Measurements from ENCODE around the gene MIS18BP1.
"Not testable (repeated sequence)": the region's sequence is repeated elsewhere in the genome, so short reads cannot be mapped to it uniquely, and the experiment has no call there.

The MIS18BP1 gene

DNA sequence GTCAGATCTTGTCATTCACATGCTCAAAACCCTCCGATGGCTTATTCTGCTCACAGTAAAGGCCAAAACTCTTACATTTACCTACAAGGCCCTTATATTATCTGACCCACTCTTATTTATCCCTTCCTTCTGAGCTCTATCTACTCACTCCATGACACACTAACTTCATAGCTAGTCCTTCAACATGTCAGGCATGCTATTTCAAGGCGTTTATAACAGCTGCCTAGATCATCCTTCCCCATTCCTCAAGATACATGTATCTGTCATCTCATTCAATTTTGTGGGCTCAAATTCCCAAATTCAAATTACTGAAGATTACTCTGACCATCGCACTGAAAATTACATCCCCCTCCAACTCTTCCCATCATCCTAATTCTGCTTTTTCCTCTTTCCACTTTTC is 6.9 kb downstream of the MIS18BP1 start:
- DNase-seq (ENCODE audit: low spot score): no peak

GRCh38 chr14:45242706-45243105 is 10.3 kb downstream of the MIS18BP1 start:
- DNase-seq (ENCODE audit: low spot score): no peak

- DNase-seq (ENCODE audit: low spot score): no peak
These were observed 14.0 kb downstream of the MIS18BP1 start for GRCh38 chr14:45238988-45239387.

GRCh38 chr14:45227566-45227965 is 25.4 kb downstream of the MIS18BP1 start:
- DNase-seq (ENCODE audit: low spot score): no peak

GRCh38 chr14:45222485-45223262 is 30.3 kb downstream of the MIS18BP1 start:
- DNase-seq (ENCODE audit: low spot score): no peak

GRCh38 chr14:45214341-45214740 is 38.7 kb downstream of the MIS18BP1 start:
- not testable (repeated sequence) for DNase-seq (ENCODE audit: low spot score)

- not testable (repeated sequence) for DNase-seq (ENCODE audit: low spot score)
These were observed 39.3 kb downstream of the MIS18BP1 start for GRCh38 chr14:45213716-45214115.

DNA sequence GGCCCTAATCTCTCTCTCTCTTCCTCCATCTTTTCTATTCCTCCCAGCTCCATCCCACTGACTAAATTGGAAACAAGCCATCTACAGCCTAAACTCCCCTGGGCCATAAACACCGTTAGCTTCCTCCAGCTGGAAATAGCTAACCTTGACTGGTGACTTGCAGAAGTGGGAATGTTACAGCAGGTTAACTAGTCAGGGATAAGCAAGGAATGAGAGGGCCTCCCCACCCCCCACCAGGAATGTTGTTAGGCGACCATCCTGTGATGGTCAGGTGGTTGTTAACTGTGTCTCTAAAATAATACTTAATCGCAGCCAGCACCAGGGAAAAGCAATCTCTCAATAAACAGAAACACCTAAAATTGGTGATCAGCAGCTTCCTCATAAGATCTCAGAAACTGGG is 40.8 kb downstream of the MIS18BP1 start:
- DNase-seq (ENCODE audit: low spot score): no peak

DNA sequence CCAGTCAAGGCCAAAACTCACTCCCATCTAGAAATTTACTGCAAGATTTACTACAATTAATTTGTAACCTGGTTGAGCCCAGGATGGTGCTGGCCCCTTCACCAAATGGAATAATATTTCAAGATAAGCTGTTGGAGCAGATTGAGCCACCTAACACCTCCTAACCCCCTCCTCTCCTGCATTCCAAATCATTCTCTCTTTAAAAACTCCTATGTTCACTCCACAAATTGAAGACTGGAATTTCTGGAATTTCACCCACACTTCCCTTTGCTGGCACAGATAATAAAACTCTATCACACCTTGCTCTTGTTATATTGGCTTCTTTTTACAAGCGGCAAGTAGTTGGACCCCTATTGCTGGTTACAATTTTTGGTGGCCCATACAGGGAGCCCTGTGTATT is 41.7 kb downstream of the MIS18BP1 start:
- DNase-seq (ENCODE audit: low spot score): no peak

DNA sequence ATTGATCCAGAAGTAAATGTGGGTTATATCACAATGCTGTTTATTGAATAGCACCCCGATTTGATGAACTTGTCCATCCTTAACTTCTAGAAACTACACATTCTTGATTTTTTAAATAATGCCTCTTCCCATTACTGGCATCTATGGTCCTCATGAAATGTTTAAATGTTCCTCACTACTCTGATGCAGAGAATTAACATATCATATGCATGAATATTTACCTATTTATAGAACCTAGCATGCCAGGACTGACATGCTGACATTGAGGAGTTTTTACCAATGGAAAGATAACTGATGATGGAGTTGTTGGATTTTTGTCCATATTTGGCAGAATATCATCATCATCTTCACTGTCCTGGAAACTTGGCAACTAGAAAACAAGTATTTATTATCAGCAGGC is 42.8 kb downstream of the MIS18BP1 start:
- DNase-seq (ENCODE audit: low spot score): no peak

- DNase-seq (ENCODE audit: low spot score): no peak
These were observed 48.8 kb downstream of the MIS18BP1 start for GRCh38 chr14:45204241-45204640.

DNA sequence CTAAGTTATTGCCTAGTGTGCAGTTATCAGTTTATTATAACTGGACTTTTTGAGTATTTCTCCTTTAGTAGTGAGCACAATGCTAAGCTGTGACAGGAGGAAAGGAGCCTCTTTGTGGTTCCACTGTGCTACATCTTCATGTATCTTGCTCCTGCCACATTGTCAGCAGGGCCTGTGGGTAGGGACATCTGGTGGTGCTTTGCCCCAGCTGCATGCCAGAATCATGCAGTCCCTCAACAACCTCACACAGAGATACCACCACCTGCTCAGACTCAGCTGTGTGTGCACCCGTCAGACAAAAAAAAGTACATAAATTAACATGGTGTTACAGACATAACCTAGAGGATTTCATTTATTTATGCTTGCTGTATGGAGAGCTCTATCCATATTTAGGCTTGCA is 51.1 kb downstream of the MIS18BP1 start:
- DNase-seq (ENCODE audit: low spot score): no peak

DNA sequence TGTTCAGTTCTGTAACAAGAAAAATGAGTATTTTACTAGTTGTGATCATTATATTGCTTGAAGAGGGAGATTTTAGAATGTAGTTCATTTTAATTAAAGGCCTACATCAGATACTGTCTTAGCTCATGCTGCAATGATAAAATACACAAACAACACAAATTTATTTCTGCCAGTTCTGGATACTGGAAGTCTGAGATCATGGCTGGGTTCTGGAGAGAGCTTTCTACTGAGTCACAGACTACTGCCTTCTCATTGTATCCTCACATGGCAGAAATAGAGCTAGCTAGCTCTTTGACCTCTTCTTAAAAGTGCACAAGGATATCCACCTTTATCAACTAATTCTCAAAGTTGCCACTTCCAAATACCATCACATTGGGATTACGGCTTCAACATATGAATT is 53.8 kb downstream of the MIS18BP1 start:
- DNase-seq (ENCODE audit: low spot score): no peak

DNA sequence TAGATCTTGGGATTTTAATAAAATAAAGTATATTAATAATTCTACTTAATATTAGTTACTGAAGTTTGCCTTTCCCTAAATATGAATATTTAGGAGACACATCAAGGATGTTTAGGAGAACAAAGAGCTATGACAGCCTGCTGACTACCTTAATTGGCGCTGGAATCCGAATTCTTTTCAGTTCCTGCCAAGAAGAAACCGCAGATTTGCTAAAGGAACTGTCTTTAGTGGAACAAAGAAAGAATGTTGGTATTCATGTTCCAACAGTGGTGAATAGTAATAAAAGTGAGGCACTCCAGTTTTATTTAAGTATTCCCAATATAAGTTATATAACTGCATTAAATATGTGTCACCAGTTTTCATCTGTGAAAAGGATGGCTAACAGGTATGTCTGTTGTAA is 54.5 kb downstream of the MIS18BP1 start:
- no peak for DNase-seq (ENCODE audit: low spot score)

DNA sequence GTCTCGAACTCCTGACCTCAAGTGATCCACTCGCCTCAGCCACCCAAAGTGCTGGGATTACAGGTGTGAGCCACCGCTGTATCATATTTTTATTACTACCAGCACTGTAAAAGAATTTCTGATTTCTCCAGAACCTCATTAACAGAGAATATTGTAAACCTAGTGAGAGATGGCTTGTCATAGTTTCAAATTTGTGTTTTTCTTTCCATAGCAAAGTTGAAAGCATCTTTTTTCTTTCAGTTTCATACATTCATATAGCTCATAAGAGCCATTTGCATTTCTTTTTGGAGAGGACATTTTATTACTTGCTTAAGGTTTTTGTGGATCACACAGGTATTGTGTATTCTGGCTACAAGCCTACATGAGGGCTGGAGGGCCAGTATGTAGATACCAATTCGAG is 58.0 kb downstream of the MIS18BP1 start:
- no peak for DNase-seq (ENCODE audit: low spot score)

DNA sequence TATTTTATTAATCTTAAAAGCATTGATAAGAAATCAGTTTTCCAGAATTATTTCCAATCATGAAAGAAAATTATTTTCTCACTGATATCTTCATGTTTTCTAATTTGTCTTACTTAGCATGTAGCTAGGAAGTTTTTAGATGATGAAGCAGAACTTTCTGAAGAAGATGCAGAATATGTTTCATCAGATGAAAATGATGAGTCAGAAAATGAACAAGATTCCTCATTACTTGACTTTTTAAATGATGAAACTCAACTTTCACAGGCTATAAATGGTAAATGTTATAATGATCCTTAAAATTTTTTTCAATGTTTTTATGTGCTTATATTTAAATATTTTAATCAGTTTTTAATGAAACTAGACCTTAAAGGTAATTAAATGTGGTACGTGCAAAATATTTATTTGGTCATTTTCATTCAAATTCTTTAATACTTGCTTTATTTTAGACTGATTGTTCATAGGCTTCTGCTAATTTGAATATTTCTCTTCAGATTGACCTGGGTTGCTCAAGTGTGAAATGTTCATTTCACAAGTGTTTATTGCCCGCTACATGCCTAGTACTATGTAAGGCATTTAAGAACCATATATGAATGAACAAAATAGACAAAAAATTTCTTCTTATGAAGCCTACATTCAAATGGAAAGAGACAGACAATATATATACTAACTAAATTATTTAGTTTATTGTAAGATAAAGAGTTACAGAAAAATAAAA is 67.7 kb downstream of the MIS18BP1 start:
- DNase-seq (ENCODE audit: low spot score): no peak

DNA sequence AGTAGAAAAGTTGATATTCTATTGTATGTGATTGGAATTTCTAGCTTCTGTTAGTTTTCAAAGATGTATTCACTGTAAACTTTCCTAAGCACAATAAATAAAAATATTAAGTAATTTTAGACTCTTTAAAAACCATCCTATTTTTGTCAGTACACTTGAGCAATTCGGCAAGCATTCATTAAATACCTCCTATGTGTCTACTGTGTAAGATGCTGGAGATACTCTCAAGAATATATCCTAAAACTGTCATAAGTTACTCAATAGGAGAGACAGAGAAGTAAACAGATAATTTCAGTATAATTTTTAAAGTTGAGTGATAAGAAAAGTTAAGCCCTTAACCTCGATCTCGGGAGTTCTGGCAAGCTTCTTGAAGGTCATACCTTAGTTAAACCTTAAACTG is 71.2 kb downstream of the MIS18BP1 start:
- no peak for DNase-seq (ENCODE audit: low spot score)

DNA sequence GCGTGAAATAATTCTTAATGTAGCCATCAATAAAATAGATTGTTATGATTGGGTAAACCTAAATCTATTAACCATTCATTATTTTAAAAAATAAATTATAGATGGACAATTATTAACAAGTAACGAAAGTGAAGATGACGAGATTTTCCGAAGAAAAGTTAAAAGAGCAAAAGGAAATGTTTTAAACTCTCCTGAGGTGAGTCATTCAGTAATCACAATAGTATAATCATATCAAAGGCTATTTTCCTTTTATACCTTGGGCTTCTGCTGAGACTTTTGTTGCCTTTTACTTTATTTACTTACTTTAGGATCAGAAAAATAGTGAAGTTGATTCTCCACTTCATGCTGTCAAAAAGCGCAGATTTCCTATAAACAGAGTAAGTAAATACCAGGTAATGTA is 71.7 kb downstream of the MIS18BP1 start:
- no peak for DNase-seq (ENCODE audit: low spot score)

- no peak for DNase-seq (ENCODE audit: low spot score)
These were observed 75.9 kb downstream of the MIS18BP1 start for GRCh38 chr14:45177076-45177475.

DNA sequence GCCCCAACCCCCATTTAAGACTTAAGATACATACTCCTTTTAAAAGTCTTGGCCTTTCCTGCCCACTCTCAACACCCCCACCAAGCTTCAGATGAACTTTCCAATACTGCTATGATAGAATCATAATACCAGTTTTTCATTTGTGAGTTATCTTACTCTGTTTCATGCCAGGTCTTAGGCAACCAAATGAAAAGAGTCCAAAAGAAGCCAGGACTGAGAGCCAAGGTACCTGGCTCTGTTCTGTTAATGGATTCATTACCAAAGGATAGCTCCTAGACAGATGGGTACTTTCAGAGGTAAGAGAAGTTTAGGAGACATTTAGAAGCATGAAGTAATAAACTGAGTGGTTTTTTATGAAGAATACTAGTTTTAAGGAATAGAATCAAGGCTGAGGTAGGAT is 83.1 kb downstream of the MIS18BP1 start:
- no peak for DNase-seq (ENCODE audit: low spot score)

- no peak for DNase-seq (ENCODE audit: low spot score)
These were observed 96.9 kb downstream of the MIS18BP1 start for GRCh38 chr14:45156067-45156466.
